Stomach (tissue), 4 donors: ENCODE measurements around the gene CFAP206.

Experiments used
- POLR2A ChIP-seq, 4 donors: fragments of 450-650 bp; IDR thresholded peaks; one replicate each; pipeline ENCODE4 v1.6.1; 2016; ENCODE audit warnings: antibody characterized with exemption in 4 of 4, control low read depth in 2 of 4, mild to moderate bottlenecking in 1 of 4, moderate library complexity in 1 of 4
- TF ChIP-seq, protein P1 (sequence below), 7 experiments: fragments of 450-650 bp in 4 of 7; fragments of 200-600 bp in 3 of 7; sonication (generic) in 3 of 7; IDR thresholded peaks; one replicate each; pipeline ENCODE4 v1.5.1; 2016 to 2019; ENCODE audit warnings: antibody characterized with exemption in 7 of 7, control low read depth in 2 of 7, mild to moderate bottlenecking in 1 of 7

DNA sequence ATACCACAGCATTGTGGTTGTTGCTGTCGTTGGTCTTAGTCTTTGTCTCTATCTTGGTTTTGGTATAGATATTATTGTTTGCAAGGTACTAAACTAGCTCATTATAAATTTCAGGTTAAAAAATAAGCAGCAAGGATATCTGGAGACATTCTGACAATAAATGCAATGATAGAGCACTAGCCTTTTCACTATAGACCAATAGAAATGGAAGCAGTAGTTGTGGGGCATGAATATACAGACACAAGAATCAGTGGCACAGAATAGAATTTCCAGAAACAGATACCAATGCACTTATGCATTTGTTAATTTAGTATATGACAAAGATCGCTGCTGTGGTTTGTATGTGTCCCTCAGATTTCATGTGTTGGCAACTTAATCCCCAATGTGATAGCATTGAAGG is 31.1 kb upstream of the CFAP206 start:
- no peak for TF ChIP-seq POLR2A (IDR thresholded peaks at IDR 0.05)
- TF ChIP-seq, protein P1, sequence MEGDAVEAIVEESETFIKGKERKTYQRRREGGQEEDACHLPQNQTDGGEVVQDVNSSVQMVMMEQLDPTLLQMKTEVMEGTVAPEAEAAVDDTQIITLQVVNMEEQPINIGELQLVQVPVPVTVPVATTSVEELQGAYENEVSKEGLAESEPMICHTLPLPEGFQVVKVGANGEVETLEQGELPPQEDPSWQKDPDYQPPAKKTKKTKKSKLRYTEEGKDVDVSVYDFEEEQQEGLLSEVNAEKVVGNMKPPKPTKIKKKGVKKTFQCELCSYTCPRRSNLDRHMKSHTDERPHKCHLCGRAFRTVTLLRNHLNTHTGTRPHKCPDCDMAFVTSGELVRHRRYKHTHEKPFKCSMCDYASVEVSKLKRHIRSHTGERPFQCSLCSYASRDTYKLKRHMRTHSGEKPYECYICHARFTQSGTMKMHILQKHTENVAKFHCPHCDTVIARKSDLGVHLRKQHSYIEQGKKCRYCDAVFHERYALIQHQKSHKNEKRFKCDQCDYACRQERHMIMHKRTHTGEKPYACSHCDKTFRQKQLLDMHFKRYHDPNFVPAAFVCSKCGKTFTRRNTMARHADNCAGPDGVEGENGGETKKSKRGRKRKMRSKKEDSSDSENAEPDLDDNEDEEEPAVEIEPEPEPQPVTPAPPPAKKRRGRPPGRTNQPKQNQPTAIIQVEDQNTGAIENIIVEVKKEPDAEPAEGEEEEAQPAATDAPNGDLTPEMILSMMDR (IDR thresholded peaks at IDR 0.05), result no peak
